ENCODE measurements around the gene GIGYF2.

Gene GIGYF2

GRCh38 chr2:232893834-232894233 lies 196.7 kb downstream of the GIGYF2 start:
- TF ChIP-seq CTCF (conservative IDR thresholded peaks at IDR 0.05) = no peak

GRCh38 chr2:232894251-232894650 lies 197.1 kb downstream of the GIGYF2 start:
- TF ChIP-seq CTCF (conservative IDR thresholded peaks at IDR 0.05) = no peak
- no peak overlapping the region for H3K27ac ChIP-seq

More at GRCh38 chr2:232893834-232894233, 196.7 kb downstream of the GIGYF2 start:
- H3K27ac ChIP-seq = no peak overlapping the region

GRCh38 chr2:232894746-232895145 lies 197.6 kb downstream of the GIGYF2 start:
- no peak for TF ChIP-seq CTCF (conservative IDR thresholded peaks at IDR 0.05)
- H3K27ac ChIP-seq = no peak overlapping the region

GRCh38 chr2:232896111-232896510 lies 199.0 kb downstream of the GIGYF2 start:
- H3K27ac ChIP-seq = no peak overlapping the region
- TF ChIP-seq CTCF (conservative IDR thresholded peaks at IDR 0.05) = no peak

GRCh38 chr2:232896720-232897597 lies 199.8 kb downstream of the GIGYF2 start:
- no peak for TF ChIP-seq CTCF (conservative IDR thresholded peaks at IDR 0.05)
- H3K27ac ChIP-seq = no peak overlapping the region

- no peak overlapping the region for H3K27ac ChIP-seq
- no peak for TF ChIP-seq CTCF (conservative IDR thresholded peaks at IDR 0.05)
These were observed 200.7 kb downstream of the GIGYF2 start for GRCh38 chr2:232897598-232898408.
